Astrocyte (in vitro differentiated cells and primary cell): ENCODE measurements around the gene TACR1. TPM values are rescaled to one million over a fixed set of nuclear protein-coding genes. Genes with fewer than 3 reads are reported as not detected.

Source experiments
- DNase-seq: peaks from one replicate; pipeline ENCODE4 v3.0.0-alpha.2; 2010; ENCODE audit warnings: low read depth
- FAIRE-seq: peaks from 2 replicates; lab custom pipeline; 2011; peaks lifted over from hg19 to GRCh38; lab: Jason Lieb, UNC
- H2AFZ ChIP-seq: 2 replicates; pipeline ENCODE4 v1.6.0; 2012; ENCODE audit warnings: low read depth, low read length, inconsistent platforms
- H3K27ac ChIP-seq: 2 replicates; pipeline ENCODE4 v1.5.1; 2011; ENCODE audit warnings: low read depth, low read length, inconsistent platforms
- H3K27me3 ChIP-seq: 2 replicates; pipeline ENCODE4 v1.6.0; 2011; ENCODE audit warnings: low read length, inconsistent platforms; ENCODE audit not compliant: insufficient read depth
- H3K36me3 ChIP-seq: 2 replicates; pipeline ENCODE4 v1.5.1; 2011; ENCODE audit warnings: low read length, inconsistent platforms; ENCODE audit not compliant: insufficient read depth
- H3K4me1 ChIP-seq: 2 replicates; pipeline ENCODE4 v1.5.1; 2011; ENCODE audit warnings: low read length, inconsistent platforms; ENCODE audit not compliant: insufficient read depth
- H3K4me2 ChIP-seq: 2 replicates; pipeline ENCODE4 v1.6.0; 2012; ENCODE audit warnings: low read length, inconsistent platforms
- H3K4me3 ChIP-seq: 2 replicates; pipeline ENCODE4 v1.5.1; 2011; ENCODE audit warnings: low read depth, mild to moderate bottlenecking, low read length, inconsistent platforms; ENCODE audit not compliant: insufficient read depth
- H3K79me2 ChIP-seq: 2 replicates; pipeline ENCODE4 v1.6.0; 2012; ENCODE audit warnings: mild to moderate bottlenecking, low read length, inconsistent platforms; ENCODE audit not compliant: insufficient read depth
- H3K9ac ChIP-seq: 2 replicates; pipeline ENCODE4 v1.6.0; 2012; ENCODE audit warnings: mild to moderate bottlenecking, low read length, inconsistent platforms
- H3K9me3 ChIP-seq: 2 replicates; pipeline ENCODE4 v1.5.1; 2012; ENCODE audit warnings: low read depth, mild to moderate bottlenecking, low read length, inconsistent platforms; ENCODE audit not compliant: insufficient read depth
- H4K20me1 ChIP-seq: 2 replicates; pipeline ENCODE4 v1.6.0; 2012; ENCODE audit warnings: low read length, inconsistent platforms; ENCODE audit not compliant: insufficient read depth
- H3K27ac Mint-ChIP-seq: one replicate; pipeline ENCODE4 v1.8.0; 2021; ENCODE audit warnings: mild to moderate bottlenecking, mixed read lengths; ENCODE audit not compliant: unreplicated experiment
- H3K27me3 Mint-ChIP-seq: one replicate; pipeline ENCODE4 v1.8.0; 2021; ENCODE audit warnings: low read depth, mixed read lengths; ENCODE audit not compliant: unreplicated experiment
- H3K36me3 Mint-ChIP-seq: one replicate; pipeline ENCODE4 v1.8.0; 2021; ENCODE audit warnings: low read depth, mixed read lengths; ENCODE audit not compliant: unreplicated experiment
- H3K4me1 Mint-ChIP-seq: one replicate; pipeline ENCODE4 v1.8.0; 2021; ENCODE audit warnings: low read depth, mixed read lengths; ENCODE audit not compliant: unreplicated experiment
- H3K4me3 Mint-ChIP-seq: one replicate; pipeline ENCODE4 v1.8.0; 2021; ENCODE audit warnings: mild to moderate bottlenecking, moderate library complexity, mixed read lengths; ENCODE audit not compliant: unreplicated experiment
- H3K9me3 Mint-ChIP-seq: one replicate; pipeline ENCODE4 v1.8.0; 2021; ENCODE audit warnings: mild to moderate bottlenecking, mixed read lengths; ENCODE audit not compliant: unreplicated experiment
- CTCF ChIP-seq: IDR thresholded peaks from 2 replicates; pipeline ENCODE4 v1.5.1; 2011; ENCODE audit warnings: low read depth, mild to moderate bottlenecking, inconsistent platforms, low read length, moderate library complexity; ENCODE audit not compliant: insufficient read depth
- EZH2 ChIP-seq: IDR thresholded peaks from 2 replicates; pipeline ENCODE4 v1.6.1; 2012; ENCODE audit warnings: mild to moderate bottlenecking, low read length, inconsistent platforms; ENCODE audit not compliant: insufficient read depth
- total RNA-seq: library from RNA; stranded (reverse); gene quantifications from 2 replicates; pipeline ENCODE4 v1.2.1, GENCODE V29; 2021

The TACR1 gene
- total RNA-seq, 1 donor from 2014 or later, result not detected

- Mint-ChIP-seq H3K4me1 (peaks cover 6% of the 10 kb centered on the region), H3K4me3 (no peak overlapping the region), H3K9me3 (peaks cover 3% of the 10 kb centered on the region), H3K27me3 (peaks cover 50% of the 10 kb centered on the region), H3K27ac (no peak overlapping the region), H3K36me3 (no peaks in the 10 kb centered on the region)
- no peaks in the 10 kb centered on the region for H3K79me2 ChIP-seq
- no peak overlapping the region for H3K4me2 ChIP-seq
- no peak for TF ChIP-seq EZH2
- no peak for TF ChIP-seq CTCF
- H3K27me3 ChIP-seq, result peaks cover 35% of the 10 kb centered on the region
- H4K20me1 ChIP-seq, result no peaks in the 10 kb centered on the region
- no peak overlapping the region for H3K9ac ChIP-seq
- H3K27ac ChIP-seq, result no peak overlapping the region
- DNase-seq (no peak), FAIRE-seq (no peak)
- no peak overlapping the region for H3K4me3 ChIP-seq
- no peak overlapping the region for H2AFZ ChIP-seq
- no peaks in the 10 kb centered on the region for H3K9me3 ChIP-seq
- H3K4me1 ChIP-seq, result peaks cover 13% of the 10 kb centered on the region
- H3K36me3 ChIP-seq, result no peaks in the 10 kb centered on the region
These were observed 3.0 kb upstream of the TACR1 start for GRCh38 chr2:75202359-75202758.

GRCh38 chr2:75200140-75201096 lies 1.1 kb upstream of the TACR1 start:
- FAIRE-seq, result no peak
- Mint-ChIP-seq H3K27me3 (peaks cover 65% of the 10 kb centered on the region), H3K4me3 (peak overlapping the region; percentile 80), H3K9me3 (peaks cover 3% of the 10 kb centered on the region), H3K27ac (no peak overlapping the region), H3K4me1 (peaks cover 6% of the 10 kb centered on the region), H3K36me3 (peaks cover 3% of the 10 kb centered on the region)
- Histone ChIP-seq H3K9ac (no peak overlapping the region), H3K4me3 (peak overlapping the region; percentile 58), H4K20me1 (no peaks in the 10 kb centered on the region), H3K27ac (no peak overlapping the region), H2AFZ (peak overlapping the region; percentile 83), H3K4me2 (peak overlapping the region; percentile 94), H3K27me3 (peaks cover 52% of the 10 kb centered on the region), H3K9me3 (no peaks in the 10 kb centered on the region), H3K79me2 (no peaks in the 10 kb centered on the region), H3K36me3 (no peaks in the 10 kb centered on the region), H3K4me1 (peaks cover 13% of the 10 kb centered on the region)
- DNase-seq, result peak; percentile 39
- no peak for TF ChIP-seq EZH2
- no peak for TF ChIP-seq CTCF
